Erythroblast (primary cell): ENCODE data around the gene BTBD17.

ENCODE experiments used
- GATA1 ChIP-seq: IDR thresholded peaks from 2 replicates; pipeline ENCODE4 v1.6.1; 2011; ENCODE audit warnings: low read depth, mild to moderate bottlenecking, control low read depth, low read length, moderate library complexity
- POLR2A ChIP-seq: IDR thresholded peaks from 2 replicates; pipeline ENCODE4 v1.6.1; 2011; ENCODE audit warnings: mild to moderate bottlenecking, low read length

DNA sequence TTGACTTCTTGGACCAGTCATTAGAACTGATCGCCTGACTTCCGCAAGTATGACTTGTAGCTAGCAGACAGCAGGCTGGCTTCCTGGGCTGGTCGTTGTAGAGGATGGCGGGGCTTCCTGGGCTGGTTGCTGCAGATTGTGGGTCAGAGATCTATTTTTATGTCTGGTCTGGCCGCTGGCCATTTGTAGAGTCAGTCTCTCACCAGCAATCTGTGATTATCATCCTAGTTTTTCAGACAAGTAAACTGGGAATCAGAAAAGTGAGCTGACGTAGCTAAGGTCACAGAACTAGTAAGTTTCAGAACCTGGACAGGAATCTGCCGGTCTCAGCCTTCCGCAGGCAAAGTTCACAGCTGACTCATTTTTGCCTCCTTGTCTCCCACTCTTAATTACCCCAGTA is 24.7 kb upstream of the BTBD17 start:
- TF ChIP-seq POLR2A (no peak), GATA1 (no peak)
